ENCODE data around the gene IL3RA.

- TF ChIP-seq EZH2phosphoT487 (IDR thresholded peaks at IDR 0.05; ENCODE audit: borderline replicate concordance, low read depth, low read length) (no peak), CTCF (conservative IDR thresholded peaks at IDR 0.05; ENCODE audit: low read length) (no peak)
Observed at GRCh38 chrX:1294301-1295067, 42.1 kb upstream of the IL3RA start.

All from OCI-LY7 (cell line).